Activated naive CD4-positive, alpha-beta T cell treated with anti-CD3 and anti-CD28 coated beads, Interleukin-2, amount 50 U/mL, for 24 hours (primary cell): Measurements from ENCODE around the gene MTERF4.

Experiments
- H3K27ac Mint-ChIP-seq: one replicate; pipeline ENCODE4 v1.8.0; 2021; ENCODE audit warnings: mild to moderate bottlenecking, mixed read lengths
- H3K27me3 Mint-ChIP-seq: one replicate; pipeline ENCODE4 v1.8.0; 2021; ENCODE audit warnings: mixed read lengths
- H3K36me3 Mint-ChIP-seq: one replicate; pipeline ENCODE4 v1.8.0; 2021; ENCODE audit warnings: mixed read lengths
- H3K4me1 Mint-ChIP-seq: one replicate; pipeline ENCODE4 v1.8.0; 2021; ENCODE audit warnings: mixed read lengths
- H3K4me3 Mint-ChIP-seq: one replicate; pipeline ENCODE4 v1.8.0; 2021; ENCODE audit warnings: mild to moderate bottlenecking, mixed read lengths
- H3K9me3 Mint-ChIP-seq: one replicate; pipeline ENCODE4 v1.8.0; 2021; ENCODE audit warnings: mixed read lengths

Gene MTERF4

GRCh38 chr2:241123816-241124536 is 21.9 kb upstream of the MTERF4 start:
- H3K27me3 Mint-ChIP-seq: no peaks in the 10 kb centered on the region
- H3K9me3 Mint-ChIP-seq: no peaks in the 10 kb centered on the region
- peaks cover 10% of the 10 kb centered on the region for H3K36me3 Mint-ChIP-seq
- no peak overlapping the region for H3K4me3 Mint-ChIP-seq
- H3K27ac Mint-ChIP-seq: no peak overlapping the region
- peaks cover 12% of the 10 kb centered on the region for H3K4me1 Mint-ChIP-seq

- no peaks in the 10 kb centered on the region for H3K9me3 Mint-ChIP-seq
- H3K36me3 Mint-ChIP-seq: peaks cover 10% of the 10 kb centered on the region
- H3K27ac Mint-ChIP-seq: no peak overlapping the region
- H3K4me1 Mint-ChIP-seq: peaks cover 4% of the 10 kb centered on the region
- H3K4me3 Mint-ChIP-seq: no peak overlapping the region
- H3K27me3 Mint-ChIP-seq: no peaks in the 10 kb centered on the region
Observed at GRCh38 chr2:241122376-241123002, 20.4 kb upstream of the MTERF4 start.

- Mint-ChIP-seq H3K4me1 (no peaks in the 10 kb centered on the region), H3K27ac (no peak overlapping the region), H3K36me3 (peaks cover 11% of the 10 kb centered on the region), H3K9me3 (no peaks in the 10 kb centered on the region), H3K4me3 (no peak overlapping the region), H3K27me3 (no peaks in the 10 kb centered on the region)
Observed at GRCh38 chr2:241121008-241121407, 18.9 kb upstream of the MTERF4 start.

GRCh38 chr2:241120440-241120839 is 18.4 kb upstream of the MTERF4 start:
- Mint-ChIP-seq H3K27me3 (no peaks in the 10 kb centered on the region), H3K9me3 (no peaks in the 10 kb centered on the region), H3K36me3 (peaks cover 11% of the 10 kb centered on the region), H3K27ac (no peak overlapping the region), H3K4me3 (no peak overlapping the region), H3K4me1 (no peaks in the 10 kb centered on the region)

- Mint-ChIP-seq H3K36me3 (peaks cover 17% of the 10 kb centered on the region), H3K4me3 (no peak overlapping the region), H3K9me3 (no peaks in the 10 kb centered on the region), H3K27ac (no peak overlapping the region), H3K4me1 (no peaks in the 10 kb centered on the region), H3K27me3 (no peaks in the 10 kb centered on the region)
Observed at GRCh38 chr2:241118737-241119505, 16.8 kb upstream of the MTERF4 start.

- H3K27ac Mint-ChIP-seq: no peak overlapping the region
Observed at GRCh38 chr2:241116606-241117560, 14.8 kb upstream of the MTERF4 start.

GRCh38 chr2:241115361-241115760 is 13.3 kb upstream of the MTERF4 start:
- H3K36me3 Mint-ChIP-seq: peaks cover 10% of the 10 kb centered on the region
- no peak overlapping the region for H3K4me3 Mint-ChIP-seq
- no peaks in the 10 kb centered on the region for H3K27me3 Mint-ChIP-seq
- H3K27ac Mint-ChIP-seq: no peak overlapping the region
- H3K4me1 Mint-ChIP-seq: peaks cover 17% of the 10 kb centered on the region
- H3K9me3 Mint-ChIP-seq: no peaks in the 10 kb centered on the region

More at GRCh38 chr2:241116606-241117560, 14.8 kb upstream of the MTERF4 start:
- Mint-ChIP-seq H3K27me3 (no peaks in the 10 kb centered on the region), H3K4me1 (peaks cover 9% of the 10 kb centered on the region), H3K4me3 (no peak overlapping the region), H3K9me3 (no peaks in the 10 kb centered on the region), H3K36me3 (peaks cover 16% of the 10 kb centered on the region)

- Mint-ChIP-seq H3K27me3 (no peaks in the 10 kb centered on the region), H3K9me3 (no peaks in the 10 kb centered on the region), H3K4me3 (no peak overlapping the region), H3K4me1 (peaks cover 22% of the 10 kb centered on the region), H3K36me3 (peaks cover 11% of the 10 kb centered on the region), H3K27ac (no peak overlapping the region)
Observed at GRCh38 chr2:241114836-241115235, 12.7 kb upstream of the MTERF4 start.

- Mint-ChIP-seq H3K27me3 (no peaks in the 10 kb centered on the region), H3K27ac (peak overlapping the region; percentile 46), H3K36me3 (peaks cover 13% of the 10 kb centered on the region), H3K4me1 (peaks cover 43% of the 10 kb centered on the region), H3K9me3 (no peaks in the 10 kb centered on the region), H3K4me3 (peak overlapping the region; percentile 53)
Observed at GRCh38 chr2:241112592-241112991, 10.5 kb upstream of the MTERF4 start.

GRCh38 chr2:241112046-241112445 is 10.0 kb upstream of the MTERF4 start:
- Mint-ChIP-seq H3K4me3 (peak overlapping the region; percentile 53), H3K27me3 (no peaks in the 10 kb centered on the region), H3K4me1 (peaks cover 45% of the 10 kb centered on the region), H3K36me3 (peaks cover 12% of the 10 kb centered on the region), H3K9me3 (no peaks in the 10 kb centered on the region), H3K27ac (peak overlapping the region; percentile 14)

- H3K27ac Mint-ChIP-seq: no peak overlapping the region
- peak overlapping the region; percentile 58 for H3K4me3 Mint-ChIP-seq
- H3K4me1 Mint-ChIP-seq: peaks cover 45% of the 10 kb centered on the region
- H3K9me3 Mint-ChIP-seq: no peaks in the 10 kb centered on the region
- no peaks in the 10 kb centered on the region for H3K27me3 Mint-ChIP-seq
- peaks cover 12% of the 10 kb centered on the region for H3K36me3 Mint-ChIP-seq
Observed at GRCh38 chr2:241111440-241111805, 9.3 kb upstream of the MTERF4 start.

GRCh38 chr2:241110607-241111439 is 8.7 kb upstream of the MTERF4 start:
- Mint-ChIP-seq H3K27me3 (no peaks in the 10 kb centered on the region), H3K36me3 (peaks cover 12% of the 10 kb centered on the region), H3K4me1 (peaks cover 47% of the 10 kb centered on the region), H3K27ac (no peak overlapping the region), H3K9me3 (no peaks in the 10 kb centered on the region), H3K4me3 (no peak overlapping the region)

- no peaks in the 10 kb centered on the region for H3K27me3 Mint-ChIP-seq
- H3K9me3 Mint-ChIP-seq: no peaks in the 10 kb centered on the region
- H3K27ac Mint-ChIP-seq: peak overlapping the region; percentile 89
- H3K4me3 Mint-ChIP-seq: peak overlapping the region; percentile 62
- H3K4me1 Mint-ChIP-seq: peaks cover 54% of the 10 kb centered on the region
- peaks cover 10% of the 10 kb centered on the region for H3K36me3 Mint-ChIP-seq
Observed at GRCh38 chr2:241110089-241110606, 8.1 kb upstream of the MTERF4 start.
